GM12892 (cell line): Measurements from ENCODE around the gene CPNE4.
"Not testable (repeated sequence)": the region's sequence is repeated elsewhere in the genome, so short reads cannot be mapped to it uniquely, and the experiment has no call there.

Experiments used
- DNase-seq: peaks from one replicate; pipeline ENCODE4 v3.0.0; 2011; ENCODE audit not compliant: insufficient read length
- FAIRE-seq: peaks from 2 replicates; lab custom pipeline; 2011; peaks lifted over from hg19 to GRCh38; lab: Jason Lieb, UNC
- POLR2A ChIP-seq: IDR thresholded peaks from 2 replicates; pipeline ENCODE4 v1.6.1; 2011; ENCODE audit warnings: low read depth, low read length, control low read depth
- POLR2AphosphoS5 ChIP-seq: IDR thresholded peaks from 2 replicates; pipeline ENCODE4 v1.6.1; 2011; ENCODE audit warnings: low read depth, low read length, control low read depth
- TAF1 ChIP-seq: IDR thresholded peaks from 2 replicates; pipeline ENCODE4 v1.6.1; 2011; ENCODE audit warnings: low read depth, mild to moderate bottlenecking, control low read depth, low read length, borderline replicate concordance

The CPNE4 gene

DNA sequence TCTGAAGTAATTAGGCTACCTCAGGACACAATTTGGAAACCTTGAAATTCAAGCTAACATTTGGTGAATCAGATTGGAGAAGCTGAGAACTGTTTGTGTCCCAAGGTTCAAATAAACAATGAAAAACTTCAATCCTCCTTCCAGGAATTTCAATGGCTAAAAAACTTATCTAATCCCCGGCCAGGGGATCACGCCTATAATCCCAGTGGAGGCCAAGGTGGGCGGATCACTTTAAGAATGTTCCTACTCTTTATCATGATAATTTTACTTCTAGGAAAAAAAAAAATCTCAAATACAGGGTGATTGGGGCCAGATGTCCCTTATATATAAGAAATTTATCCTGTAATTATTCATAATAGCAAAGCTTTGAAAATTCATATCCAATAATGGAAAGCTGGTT lies 139.0 kb downstream of the CPNE4 start:
- DNase-seq (no peak), FAIRE-seq (no peak)
- TF ChIP-seq POLR2AphosphoS5 (no peak), POLR2A (no peak), TAF1 (no peak)

DNA sequence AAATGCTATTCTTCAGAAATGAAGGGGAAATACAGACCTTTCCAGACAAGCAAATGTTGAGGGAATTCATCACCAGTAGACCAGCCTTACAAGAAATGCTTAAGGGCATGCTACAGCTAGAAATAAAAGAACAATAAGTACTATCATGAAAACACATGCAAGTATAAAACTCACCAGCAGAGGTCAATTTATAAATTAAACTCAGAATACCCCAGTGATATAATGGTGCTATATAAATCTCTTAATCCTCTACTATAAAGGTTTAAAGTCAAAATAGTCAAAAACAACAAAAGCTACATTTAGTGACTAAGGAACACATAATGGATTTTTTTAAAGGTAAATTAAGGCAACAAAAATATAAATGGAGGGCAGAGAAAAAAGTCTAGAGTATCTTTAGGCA lies 142.5 kb downstream of the CPNE4 start:
- TF ChIP-seq POLR2A (no peak), TAF1 (no peak), POLR2AphosphoS5 (no peak)
- no peak for FAIRE-seq

DNA sequence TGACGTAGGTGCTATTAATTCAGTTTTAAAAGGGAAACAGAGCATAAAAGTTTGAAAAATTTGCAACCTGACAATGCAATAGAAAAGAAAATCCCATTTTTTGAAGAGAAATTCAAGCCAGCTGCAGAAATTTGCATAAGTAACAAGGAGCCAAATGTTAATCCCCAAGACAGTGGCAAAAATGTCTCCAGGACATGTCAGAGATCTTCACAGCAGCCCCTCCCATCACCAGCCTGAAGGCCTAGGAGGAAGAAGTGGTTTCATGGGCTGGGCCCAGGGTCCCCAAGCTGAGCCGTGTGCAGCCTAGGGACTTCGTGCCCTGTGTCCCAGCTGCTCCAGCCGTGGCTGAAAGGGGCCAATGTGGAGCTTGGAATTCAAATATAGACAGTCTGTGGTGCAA lies 148.9 kb downstream of the CPNE4 start:
- not testable (repeated sequence) for FAIRE-seq

More for the DNA sequence above, 142.5 kb downstream of the CPNE4 start:
- DNase-seq: no peak

DNA sequence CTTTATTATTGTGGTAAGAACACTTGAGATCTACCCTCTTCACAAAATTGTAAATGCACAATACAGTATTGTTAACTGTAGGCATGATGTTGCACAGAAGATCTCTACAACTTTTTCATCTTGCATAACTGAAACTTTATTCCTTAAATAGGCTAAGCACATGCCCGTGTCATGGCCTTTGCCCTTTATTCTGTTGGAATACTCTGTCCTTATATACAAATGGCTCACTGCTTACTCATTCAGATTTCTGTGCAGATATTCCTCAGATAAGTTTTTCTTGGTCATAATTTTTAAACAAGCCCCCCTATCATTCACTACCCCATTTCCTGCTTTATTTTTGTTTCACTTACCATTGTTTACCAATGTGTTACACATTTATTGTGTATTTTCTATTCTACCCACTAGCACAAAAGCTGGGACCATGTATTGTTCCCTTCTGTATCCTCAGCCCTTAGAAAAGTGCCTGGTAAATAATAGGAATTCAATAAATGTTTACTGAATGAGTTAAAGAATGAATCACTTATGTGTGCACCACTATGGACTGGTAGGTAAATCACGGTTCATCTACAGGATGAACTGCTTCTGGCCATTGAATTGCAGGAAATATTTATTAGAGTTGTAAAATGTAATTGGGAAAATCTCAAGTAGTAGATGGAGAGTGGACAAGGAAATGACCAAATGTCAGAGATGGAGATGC lies 151.0 kb downstream of the CPNE4 start:
- no peak for TF ChIP-seq POLR2A
- TF ChIP-seq TAF1: no peak
- TF ChIP-seq POLR2AphosphoS5: no peak
- FAIRE-seq: no peak
- DNase-seq: no peak

More for the DNA sequence above, 148.9 kb downstream of the CPNE4 start:
- DNase-seq: not testable (repeated sequence)

DNA sequence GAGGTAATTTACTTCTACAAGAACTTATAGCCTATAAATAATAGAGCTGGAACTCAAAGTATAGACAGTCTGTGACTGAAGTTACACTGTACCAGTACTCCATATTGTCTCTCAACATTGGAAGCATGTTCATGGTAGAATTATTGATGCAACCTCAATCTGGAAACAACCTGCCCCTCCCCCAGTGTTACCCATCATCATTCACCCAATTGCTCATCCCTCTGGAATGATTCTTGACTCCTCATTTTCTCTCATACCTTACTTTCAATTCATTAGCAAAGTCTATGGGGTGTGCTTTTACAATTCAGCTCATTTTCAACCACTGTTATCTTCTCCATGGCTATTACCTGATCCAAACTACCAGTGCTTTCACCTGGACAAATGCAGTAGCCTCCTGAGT lies 151.7 kb downstream of the CPNE4 start:
- DNase-seq (no peak), FAIRE-seq (no peak)
- no peak for TF ChIP-seq POLR2AphosphoS5

DNA sequence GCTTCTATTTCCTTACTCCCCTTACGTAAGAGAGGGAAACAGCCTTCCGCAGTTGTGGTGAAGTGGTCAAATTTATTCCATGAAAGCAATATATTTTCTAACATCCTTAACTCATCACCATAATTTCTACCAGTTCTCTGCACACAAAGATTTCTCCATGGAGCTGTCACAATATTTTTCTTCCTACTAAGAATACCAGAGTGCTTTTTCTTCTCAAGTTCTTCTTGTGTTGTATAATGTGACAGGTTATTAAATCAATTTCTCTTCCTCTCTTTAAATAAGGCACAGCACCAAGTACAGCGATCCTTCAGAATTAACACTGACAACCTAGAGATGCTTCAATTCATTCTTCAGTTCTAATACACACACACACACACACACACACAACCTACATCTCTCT lies 153.0 kb downstream of the CPNE4 start:
- no peak for TF ChIP-seq POLR2AphosphoS5
- TF ChIP-seq POLR2A: no peak
- no peak for TF ChIP-seq TAF1
- FAIRE-seq (no peak), DNase-seq (no peak)

DNA sequence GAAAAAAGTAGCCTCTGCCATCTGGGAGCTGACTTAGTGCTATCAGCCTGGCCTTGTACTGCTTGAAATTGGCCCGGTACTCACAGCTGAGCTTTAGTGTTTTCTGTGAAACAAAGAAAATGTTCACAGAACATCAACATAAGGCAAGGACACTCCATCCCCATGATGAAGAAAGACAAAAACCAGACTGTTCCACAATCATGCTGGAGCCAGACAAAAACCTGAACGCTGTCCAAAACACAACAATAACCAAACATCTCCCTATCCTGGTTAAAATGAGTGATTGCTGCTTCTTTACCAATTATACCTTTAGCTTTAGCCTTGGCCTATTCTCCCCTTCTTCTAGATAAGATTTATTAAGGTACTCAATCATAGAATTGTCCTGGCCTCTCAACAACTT lies 153.9 kb downstream of the CPNE4 start:
- FAIRE-seq: no peak
- no peak for TF ChIP-seq TAF1
- no peak for TF ChIP-seq POLR2AphosphoS5
- TF ChIP-seq POLR2A: no peak
- no peak for DNase-seq

DNA sequence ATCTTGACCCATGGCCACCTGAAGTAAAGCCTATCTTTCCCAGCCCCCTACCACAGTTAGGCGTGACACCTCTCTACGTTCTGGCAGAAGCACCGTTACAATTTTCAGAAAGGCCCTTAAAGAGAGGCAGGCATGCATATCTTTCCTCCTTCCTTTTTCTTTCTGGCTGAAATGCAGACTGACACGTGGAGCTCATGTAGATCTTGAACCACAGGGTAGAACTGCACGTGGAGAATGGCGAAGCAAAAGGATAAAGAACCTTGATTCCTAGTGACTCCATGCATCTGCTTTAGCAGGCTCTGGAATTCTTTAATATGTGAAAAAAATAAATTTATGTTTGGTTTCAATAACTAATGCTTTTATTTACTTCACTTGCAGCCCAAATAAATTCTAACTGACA lies 166.6 kb downstream of the CPNE4 start:
- DNase-seq (no peak), FAIRE-seq (no peak)
- TF ChIP-seq POLR2A (no peak), TAF1 (no peak), POLR2AphosphoS5 (no peak)

DNA sequence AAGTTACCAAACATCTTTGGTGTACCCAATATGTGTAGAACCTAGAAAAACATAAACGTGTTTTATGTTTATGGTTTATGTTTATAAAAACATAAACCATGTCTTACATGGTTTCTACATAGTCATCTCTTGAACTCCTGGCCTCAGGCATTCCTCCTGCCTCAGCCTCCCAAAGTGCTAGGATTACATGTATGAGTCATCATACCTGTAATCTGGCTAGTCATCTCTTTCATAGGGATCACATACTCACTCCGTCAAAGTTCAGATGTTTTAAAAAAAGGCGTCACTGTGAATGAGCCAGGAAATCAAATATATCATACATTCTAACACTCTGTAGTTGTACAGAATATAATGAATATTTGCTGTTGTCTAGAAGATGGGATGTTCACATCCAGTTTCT lies 178.6 kb downstream of the CPNE4 start:
- TF ChIP-seq POLR2AphosphoS5 (no peak), POLR2A (no peak), TAF1 (no peak)
- DNase-seq (no peak), FAIRE-seq (no peak)

DNA sequence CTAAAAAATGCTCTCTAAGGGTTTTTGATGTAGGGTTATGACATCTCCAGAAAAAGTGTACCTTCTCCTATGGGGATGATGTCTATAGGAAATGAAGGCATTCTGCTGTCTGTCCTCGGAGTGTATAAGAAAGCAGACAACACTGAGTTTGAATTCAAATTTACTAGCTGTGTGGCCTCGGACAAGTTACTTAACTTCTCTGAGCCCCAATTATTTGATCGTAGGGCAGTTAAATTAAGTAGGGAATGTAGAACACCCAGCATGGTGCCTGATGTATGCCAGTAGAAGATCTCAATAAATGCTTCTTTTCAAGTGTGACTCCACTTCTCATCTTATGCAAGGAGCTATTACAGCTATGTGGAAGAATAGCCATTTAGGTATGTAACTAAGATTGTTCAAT lies 184.6 kb downstream of the CPNE4 start:
- TF ChIP-seq POLR2A: no peak
- no peak for TF ChIP-seq POLR2AphosphoS5
- TF ChIP-seq TAF1: no peak
- no peak for DNase-seq
- FAIRE-seq: no peak

DNA sequence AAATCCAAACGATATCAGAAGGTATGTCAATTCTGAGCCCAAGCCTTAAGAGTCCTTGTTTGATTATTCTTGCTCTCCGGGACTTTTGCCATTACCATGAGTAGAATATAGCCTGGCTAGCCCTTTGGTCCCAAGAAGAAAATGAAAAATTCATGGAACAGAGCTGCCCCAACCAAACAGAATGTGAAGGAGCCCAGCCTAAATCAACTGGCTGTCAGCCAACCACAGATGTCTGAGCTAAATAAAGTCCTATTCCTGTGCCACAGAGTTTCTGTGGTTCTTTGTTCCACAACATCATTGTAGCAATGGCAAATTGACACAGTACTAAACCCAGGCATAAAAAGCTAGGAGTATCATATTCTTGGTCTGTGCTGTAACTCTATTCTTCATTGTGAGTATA lies 185.2 kb downstream of the CPNE4 start:
- TF ChIP-seq POLR2A: no peak
- DNase-seq (no peak), FAIRE-seq (no peak)

DNA sequence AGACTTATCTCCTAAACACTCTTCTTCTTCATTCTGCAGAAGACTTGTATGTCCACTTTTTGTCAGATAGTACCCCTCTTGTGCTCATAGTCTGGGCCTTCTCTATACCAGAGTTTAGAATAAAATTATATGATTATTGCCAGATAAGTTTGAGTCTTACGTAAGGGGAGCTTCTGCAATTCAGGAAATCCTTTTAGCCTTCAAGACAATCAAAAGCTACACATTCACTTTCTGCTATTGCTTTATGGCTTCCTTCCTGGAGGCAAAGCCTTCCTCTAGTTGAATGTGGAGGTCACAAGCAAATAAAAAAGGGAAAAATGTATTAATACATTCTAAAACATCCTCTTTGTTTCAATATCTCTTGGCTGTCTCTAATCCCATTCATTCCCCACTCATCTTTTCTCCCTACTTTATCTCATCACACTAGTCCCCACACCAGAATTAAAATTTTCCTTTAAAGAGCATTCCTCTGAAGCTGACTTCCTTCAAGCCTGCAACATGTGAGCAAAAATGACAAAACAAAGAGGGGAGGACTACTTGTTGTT lies 186.8 kb downstream of the CPNE4 start:
- DNase-seq (no peak), FAIRE-seq (no peak)
- TF ChIP-seq TAF1 (no peak), POLR2A (no peak), POLR2AphosphoS5 (no peak)

DNA sequence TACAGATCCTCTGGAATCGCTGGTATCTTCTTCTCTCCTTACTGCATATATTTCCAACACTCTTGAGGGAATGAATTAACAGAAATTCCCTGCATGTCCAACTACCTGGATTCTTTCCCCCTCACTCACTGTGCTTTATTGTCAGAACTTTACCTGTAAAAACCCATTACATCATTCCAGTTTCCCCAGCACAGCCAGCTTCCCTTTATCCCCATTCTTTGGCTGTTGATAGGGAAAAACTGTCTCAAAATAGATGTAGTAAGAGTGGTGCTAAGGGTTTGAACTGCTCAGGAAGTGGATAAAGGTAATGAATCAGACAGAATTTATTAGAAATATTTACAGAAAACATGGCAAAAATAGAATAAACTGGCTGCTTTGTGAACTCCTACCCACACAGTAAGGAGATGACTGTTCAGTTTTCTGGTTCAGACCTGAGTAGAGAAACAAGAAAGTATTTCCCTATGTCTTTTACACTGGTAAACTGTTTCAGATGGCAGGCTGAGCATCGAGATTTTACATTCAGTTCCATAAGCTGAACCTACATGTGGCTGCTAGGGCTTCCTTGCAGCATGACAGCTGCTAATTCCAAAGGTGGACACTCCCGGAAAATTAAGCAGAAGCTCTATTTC lies 188.4 kb downstream of the CPNE4 start:
- FAIRE-seq (peak; percentile 36), DNase-seq (no peak)
- no peak for TF ChIP-seq POLR2A
- TF ChIP-seq POLR2AphosphoS5: no peak
- TF ChIP-seq TAF1: no peak

DNA sequence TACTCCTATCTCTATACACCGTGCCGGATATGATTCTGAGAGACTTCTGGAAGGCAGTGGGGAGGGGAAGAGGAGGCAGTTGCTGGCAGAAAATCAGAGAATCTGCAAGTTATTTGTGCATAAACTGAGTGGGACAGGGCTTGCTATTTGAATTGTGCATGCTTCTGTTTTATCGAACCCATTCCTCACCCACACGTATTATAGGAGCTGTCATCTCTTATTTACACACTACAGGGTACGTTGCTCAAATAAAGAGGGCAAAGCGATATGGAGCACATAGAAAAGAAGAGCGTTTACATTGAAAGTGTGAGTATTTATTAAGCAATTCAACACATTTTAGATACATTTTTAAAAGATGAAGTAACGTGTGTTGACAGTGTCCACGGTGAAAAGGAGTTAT lies 191.6 kb downstream of the CPNE4 start:
- no peak for FAIRE-seq
- TF ChIP-seq POLR2AphosphoS5: no peak
- no peak for TF ChIP-seq TAF1
- TF ChIP-seq POLR2A: no peak

More for the DNA sequence above, 191.6 kb downstream of the CPNE4 start:
- no peak for DNase-seq
